ENCODE results near the gene TYROBP.

Gene TYROBP

GRCh38 chr19:35943321-35944301 is 35.5 kb upstream of the TYROBP start:
- DNase-seq (ENCODE audit: insufficient read length, low spot score) (no peak), FAIRE-seq (no peak)
- no peak for TF ChIP-seq CTCF (IDR thresholded peaks at IDR 0.05; ENCODE audit: insufficient read depth, missing control alignments)

- FAIRE-seq: no peak
- DNase-seq (ENCODE audit: insufficient read length, low spot score): no peak
- TF ChIP-seq CTCF (IDR thresholded peaks at IDR 0.05; ENCODE audit: insufficient read depth, missing control alignments): no peak
Observed at GRCh38 chr19:35942235-35942634, 34.1 kb upstream of the TYROBP start.

GRCh38 chr19:35940839-35941238 is 32.7 kb upstream of the TYROBP start:
- TF ChIP-seq CTCF (IDR thresholded peaks at IDR 0.05; ENCODE audit: insufficient read depth, missing control alignments): no peak
- FAIRE-seq (no peak), DNase-seq (ENCODE audit: insufficient read length, low spot score) (no peak)

- DNase-seq (ENCODE audit: insufficient read length, low spot score): no peak
- no peak for FAIRE-seq
Observed at GRCh38 chr19:35940078-35940775, 32.1 kb upstream of the TYROBP start.

GRCh38 chr19:35939307-35940077 is 31.4 kb upstream of the TYROBP start:
- DNase-seq (ENCODE audit: insufficient read length, low spot score) (no peak), FAIRE-seq (no peak)
- no peak for TF ChIP-seq CTCF (IDR thresholded peaks at IDR 0.05; ENCODE audit: insufficient read depth, missing control alignments)

More at GRCh38 chr19:35940078-35940775, 32.1 kb upstream of the TYROBP start:
- no peak for TF ChIP-seq CTCF (IDR thresholded peaks at IDR 0.05; ENCODE audit: insufficient read depth, missing control alignments)

GRCh38 chr19:35938282-35939224 is 30.5 kb upstream of the TYROBP start:
- DNase-seq (ENCODE audit: insufficient read length, low spot score): no peak
- no peak for TF ChIP-seq CTCF (IDR thresholded peaks at IDR 0.05; ENCODE audit: insufficient read depth, missing control alignments)
- FAIRE-seq: no peak

All from D721Med (cell line).